NCI-H2107 treated with DMSO at 0.1 percent for 48 hours (cell line): ENCODE results near the gene RASGRF2.

Experiments used
- DNase-seq: peaks from one replicate; lab custom pipeline; 2025; ENCODE audit not compliant: unreplicated experiment; lab: John Stamatoyannopoulos, UW

The RASGRF2 gene

DNA sequence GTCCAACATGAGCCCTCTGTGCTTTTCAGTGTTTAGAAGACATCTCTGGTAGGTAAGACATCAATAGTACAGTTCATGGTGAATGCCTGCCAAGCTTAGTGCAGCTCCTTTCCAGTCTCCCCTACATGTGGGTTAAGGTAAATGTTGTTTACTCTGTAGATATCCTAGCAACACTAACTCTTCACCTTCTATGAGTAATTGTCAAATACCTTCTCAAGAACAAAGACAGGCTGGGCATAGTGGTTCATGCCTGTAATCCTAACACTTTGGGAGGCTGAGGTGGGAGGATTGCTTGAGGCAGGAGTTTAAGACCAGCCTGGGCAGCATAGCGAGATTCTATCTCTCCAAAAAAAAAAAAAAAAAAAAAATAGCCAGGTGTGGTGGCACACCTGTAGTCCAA lies 18.7 kb upstream of the RASGRF2 start:
- no peak for DNase-seq

DNA sequence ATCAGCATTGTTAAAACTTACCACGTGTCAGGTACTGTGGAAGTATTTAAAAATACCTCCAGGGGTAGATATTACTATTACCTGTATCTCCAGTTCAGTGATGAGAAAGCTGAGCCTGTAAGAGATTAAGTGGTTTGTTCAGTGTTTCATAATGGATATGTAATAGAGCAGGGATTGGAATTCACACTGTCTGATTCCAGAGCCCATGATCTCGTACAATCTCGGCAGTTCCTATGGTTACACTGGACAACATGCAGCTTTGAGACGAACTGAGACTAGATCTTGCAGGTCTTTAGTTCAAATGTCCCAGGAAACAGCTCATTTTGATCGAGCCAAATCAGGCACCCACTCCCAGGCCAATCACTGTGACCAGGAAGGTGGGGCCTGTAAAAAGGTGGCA lies 8.8 kb upstream of the RASGRF2 start:
- DNase-seq: no peak

DNA sequence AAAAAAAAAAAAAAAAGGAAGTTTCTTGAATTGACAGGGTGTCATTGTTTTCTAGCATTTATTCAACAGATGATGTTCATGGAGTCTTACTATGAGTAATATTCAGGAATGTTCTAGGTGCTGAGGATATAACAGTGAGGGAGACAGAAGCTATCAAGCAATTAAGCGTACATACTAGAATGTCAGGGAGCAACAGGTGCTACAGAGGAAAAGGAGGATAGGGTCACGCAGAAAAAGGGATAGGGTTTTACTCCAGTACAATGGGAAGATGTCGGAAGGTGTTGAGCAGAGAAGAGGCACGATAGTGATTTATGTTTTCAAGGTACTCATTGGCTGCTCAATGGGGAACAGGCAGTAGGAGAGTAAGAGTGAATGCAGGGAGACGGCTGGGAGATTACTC lies 6.6 kb upstream of the RASGRF2 start:
- DNase-seq: no peak

DNA sequence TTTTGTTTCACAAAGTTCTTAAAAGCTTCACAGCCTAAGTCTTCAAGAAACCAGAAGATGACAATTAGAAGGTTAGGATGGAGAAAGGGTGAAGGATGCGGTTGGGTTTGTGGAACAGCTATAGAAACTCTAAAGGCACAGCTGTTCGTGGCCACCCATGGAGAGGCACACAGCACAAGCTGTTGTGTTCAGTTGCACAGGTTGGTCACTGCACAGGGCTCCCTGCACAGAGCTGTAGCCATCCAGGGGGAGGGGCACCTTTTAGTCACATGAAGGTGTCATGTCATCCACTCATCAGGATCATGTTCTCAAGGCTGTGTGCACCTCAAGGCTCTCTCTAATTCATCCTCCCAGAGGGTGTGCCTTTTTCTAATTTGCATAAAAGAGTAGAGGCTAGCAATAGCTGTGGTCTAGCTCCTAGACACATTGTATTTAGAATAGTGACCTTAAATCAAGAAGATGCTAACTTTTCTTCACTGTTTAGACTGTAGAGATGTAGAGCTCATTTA lies 5.0 kb upstream of the RASGRF2 start:
- no peak for DNase-seq

DNA sequence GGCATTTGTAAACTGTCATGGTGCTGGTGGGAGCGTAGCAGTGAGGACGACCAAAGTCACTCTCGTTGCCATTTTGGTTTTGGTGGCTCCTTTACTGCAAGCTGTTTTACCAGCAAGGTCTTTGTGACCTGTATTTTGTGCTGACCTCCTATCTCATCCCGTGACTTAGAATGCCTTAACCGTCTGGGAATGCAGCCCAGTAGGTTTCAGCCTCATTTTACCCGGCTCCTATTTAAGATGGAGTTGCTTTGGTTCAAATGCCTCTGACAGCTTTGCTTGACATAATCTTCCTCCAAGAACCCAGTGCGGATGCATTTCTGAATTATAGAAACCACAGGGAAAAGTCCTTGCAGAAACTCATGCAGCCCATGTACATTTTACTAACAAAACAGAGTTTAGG lies 3.9 kb upstream of the RASGRF2 start:
- DNase-seq: no peak

DNA sequence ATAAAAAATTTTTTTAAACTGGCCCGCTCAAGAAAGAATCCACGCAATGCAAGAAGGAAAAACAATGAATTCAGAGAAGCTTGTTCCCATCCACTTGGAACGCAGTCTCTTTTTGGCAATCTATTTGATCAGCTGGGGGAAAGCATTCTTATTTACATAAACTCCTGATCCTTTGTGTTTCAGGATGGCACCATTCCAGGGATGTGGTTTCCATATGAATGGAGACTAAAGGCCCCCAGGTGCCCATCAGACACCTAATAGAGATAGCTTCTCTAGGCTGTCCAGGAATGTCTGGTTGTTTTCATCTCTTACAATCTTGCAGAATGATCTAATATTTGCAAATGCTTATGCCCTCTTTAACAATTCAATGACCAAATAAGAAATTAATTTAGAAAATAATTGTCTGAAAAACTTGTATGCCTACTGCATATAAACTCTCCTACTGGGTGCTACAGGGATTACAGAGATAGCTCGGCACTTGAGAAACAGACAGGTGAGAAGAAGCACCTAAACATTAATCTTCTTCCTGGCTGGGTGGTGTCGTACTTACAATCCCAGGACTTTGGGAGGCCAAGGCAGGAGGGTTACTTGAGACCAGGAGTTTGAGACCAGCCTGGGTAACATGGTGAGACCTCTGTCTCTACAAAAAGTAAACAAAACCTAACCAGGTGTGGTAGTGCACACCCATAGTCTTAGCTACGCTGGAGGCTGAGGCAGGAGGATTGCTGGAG lies 3.0 kb upstream of the RASGRF2 start:
- no peak for DNase-seq

DNA sequence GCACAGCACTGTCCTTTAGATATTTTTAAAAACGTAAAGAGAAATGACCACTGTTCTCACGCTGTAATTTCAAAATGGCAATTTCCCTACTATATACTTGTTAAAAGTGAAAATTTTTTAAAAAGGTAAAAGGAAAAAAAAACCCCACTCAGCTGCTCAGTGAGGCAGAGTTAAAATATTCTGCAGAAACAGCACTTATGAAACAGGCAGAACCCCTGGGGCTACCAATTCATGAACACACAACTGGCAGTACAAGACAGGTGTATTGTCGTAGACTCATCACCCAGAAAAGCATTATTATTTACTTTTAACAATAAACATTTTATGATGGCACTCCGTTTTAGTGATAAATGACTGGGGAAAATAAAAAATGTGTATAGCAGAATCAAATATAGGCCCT lies 1.5 kb upstream of the RASGRF2 start:
- no peak for DNase-seq

DNA sequence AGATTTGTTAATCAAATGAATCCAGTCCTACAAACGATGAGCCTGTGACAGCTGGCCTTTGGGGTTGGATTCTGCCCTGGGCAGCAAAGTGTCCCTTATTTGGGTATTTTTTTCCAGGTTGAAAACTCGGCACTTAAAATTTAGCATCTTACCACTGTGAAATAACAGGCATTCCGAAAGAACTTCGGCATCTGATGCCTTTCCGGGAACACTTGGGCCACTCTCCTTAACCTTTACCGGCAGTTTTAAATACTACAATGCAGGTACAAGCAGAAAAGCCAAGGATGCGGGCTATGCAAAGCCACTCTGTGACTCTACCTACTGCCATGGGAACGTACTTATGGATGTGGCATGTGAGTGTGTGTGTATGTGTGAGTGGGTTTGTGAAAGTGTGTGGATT lies 1.0 kb upstream of the RASGRF2 start:
- no peak for DNase-seq

DNA sequence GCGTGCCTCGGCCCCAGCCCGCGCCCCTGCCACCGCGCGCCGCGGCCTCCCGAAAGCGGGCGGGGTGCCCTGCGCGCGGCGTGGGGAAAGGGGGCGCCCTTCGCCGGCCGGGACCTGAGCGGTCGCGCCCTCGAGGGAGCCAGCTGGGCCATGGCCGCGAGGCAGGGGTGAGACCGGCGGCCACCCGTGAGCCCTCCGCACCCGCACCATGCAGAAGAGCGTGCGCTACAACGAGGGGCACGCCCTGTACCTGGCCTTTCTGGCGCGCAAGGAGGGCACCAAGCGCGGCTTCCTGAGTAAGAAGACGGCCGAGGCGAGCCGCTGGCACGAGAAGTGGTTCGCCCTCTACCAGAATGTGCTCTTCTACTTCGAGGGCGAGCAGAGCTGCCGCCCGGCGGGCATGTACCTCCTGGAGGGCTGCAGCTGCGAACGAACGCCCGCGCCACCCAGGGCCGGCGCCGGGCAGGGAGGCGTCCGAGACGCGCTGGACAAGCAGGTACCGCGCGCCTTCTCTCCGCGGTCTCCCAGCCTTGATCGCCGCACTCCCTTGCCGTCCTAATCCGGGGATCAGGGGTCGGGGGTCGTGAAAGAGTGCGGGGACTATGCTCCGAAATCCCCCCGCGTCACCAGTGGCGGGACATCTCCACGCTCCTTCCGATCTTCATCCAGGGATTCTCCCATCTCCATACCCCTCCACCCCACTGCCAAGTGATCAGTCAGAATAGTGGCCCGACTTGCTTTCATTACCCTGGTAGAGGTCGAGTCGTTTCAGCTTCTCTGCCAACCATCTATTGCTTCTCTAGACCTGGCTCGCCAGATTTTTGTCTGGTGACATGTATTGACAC lies 590 bp downstream of the RASGRF2 start:
- DNase-seq: no peak

DNA sequence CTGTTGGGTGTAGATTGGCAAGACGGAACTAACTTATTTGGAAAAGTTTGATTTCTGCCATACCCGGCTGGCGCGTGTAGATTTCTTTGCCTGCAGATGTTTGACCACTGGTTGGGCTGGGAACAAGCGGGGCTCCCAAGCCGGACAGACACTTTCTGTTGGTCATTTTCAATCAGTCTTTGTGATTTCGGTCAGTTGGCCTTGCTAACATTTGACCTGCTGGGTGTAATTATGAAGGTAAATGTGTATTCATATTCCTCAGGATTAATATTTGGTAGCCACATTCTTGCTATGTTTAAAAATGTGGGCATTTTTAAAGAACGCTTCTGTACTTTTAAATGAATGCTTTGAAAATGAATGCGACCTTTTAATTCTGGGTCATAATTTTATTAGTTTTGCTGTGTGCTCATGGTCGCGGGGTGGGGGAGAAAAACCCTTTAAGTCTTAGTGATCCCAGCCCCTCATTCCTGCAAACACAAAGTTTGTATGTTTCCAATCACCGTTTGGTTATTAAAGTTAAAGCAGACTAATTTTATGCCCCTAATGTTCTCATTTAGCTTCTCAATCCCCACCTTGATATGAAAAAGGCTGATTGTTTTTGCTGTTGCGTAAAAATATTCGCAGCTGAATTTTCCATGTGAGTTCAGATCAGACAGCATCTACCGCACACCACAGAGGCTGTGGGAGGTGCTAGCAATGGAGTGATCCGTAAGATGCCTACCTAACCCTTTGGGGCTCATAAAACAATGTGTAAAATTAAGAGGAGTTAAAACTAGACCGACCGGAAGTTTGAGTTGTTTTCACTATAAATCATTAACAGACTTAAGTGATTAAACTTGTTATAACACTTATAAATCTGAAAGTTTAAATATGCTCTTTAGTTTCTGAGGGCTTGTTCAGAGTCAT lies 1.5 kb downstream of the RASGRF2 start:
- no peak for DNase-seq

DNA sequence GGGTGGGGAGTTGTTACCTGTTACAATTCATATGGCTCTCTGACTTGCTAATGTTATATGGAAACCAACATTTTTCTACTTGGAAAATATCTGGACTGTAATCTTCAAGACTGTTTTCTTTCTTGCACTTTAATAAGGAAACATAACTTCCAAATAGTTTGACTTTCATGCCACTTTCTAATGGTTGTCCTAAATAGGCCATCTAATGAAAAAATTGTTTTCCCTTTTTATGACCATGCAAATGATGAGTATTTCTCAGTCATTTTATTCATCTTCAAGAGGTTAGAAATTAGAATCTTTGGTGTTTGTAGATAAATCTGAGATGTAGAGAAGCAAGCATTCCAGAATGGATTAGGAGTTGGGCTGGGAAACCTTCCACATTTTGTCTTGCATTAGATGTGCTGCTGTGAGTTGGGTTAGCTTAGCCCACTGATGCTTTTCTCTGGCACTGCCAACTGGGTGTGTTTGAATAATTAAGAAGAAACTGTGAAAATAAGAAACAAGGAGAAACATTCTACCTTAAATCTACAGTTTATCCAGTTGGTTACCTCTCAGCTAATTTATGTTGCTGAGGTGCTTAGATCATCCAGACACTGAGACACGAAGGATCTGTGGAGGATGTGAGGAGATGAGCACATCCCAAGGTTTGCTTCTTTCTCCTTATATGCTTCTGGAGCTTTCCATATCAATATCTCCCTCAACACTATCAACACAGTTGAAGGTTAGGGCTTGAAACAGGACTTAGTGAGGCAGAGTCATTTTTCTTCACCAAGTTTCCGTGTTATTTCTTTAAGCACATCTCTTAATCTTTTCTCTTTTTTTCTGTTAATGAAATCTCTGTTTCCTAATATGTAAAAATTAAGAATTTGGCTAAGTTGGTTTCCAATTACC lies 2.7 kb downstream of the RASGRF2 start:
- no peak for DNase-seq

DNA sequence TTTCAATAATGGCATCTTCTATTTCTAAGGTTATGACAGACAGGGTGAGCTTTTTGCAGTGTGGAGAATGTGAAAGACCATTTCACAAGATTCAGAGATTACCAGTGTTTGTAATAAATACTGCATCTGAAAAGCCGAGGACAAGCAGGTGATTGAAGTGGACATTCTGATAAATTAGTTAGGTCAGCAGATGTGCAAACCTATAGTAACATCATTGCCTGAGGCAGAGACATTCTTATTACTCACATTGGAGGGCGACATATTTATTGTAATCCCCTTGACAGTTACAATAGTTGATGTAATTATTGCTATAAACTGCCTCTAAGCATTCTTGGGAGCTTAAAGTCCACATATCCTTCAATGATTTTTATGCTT lies 3.3 kb downstream of the RASGRF2 start:
- DNase-seq: no peak

DNA sequence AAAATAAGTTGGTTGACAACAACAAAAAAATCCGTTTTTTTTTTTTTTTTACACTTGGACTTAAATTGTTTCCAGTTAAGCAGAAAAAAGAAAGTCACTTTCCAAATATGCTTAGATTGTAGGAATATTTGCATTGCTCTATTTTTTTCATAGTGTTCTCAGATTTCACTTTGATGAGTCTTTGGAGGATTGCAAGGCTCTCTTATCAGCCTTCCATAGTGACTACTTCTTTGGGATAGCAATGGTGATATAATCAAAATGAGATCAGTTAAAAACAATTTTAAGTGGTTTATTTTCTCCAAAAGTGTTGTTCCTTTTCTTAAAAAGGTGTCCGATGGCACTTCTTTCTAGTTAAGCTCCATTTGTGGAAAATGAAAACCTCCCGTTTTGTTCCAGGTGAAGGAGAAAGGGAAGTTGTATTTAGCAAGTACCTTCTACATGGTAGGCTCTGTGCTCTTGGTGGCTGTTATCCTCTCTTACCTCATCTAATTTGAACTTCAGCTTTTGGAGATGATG lies 3.9 kb downstream of the RASGRF2 start:
- DNase-seq: no peak

DNA sequence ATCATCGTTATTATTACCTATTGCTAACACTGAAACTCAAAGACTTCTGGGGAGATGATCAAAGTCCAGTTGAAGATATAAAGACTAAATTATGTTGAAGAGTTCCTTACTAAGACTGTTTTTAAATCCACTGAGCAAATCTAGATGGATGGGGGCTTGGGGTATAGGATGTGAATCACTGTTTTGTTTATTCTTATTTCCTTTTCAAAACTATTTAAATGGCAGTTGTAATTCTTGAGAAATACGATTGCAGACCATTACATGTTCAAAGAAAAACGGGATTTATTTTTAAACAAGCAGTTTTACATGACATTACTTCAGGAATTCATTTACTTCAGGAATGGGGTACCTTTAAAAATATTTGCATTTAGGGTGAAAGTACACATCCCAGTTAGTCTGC lies 4.3 kb downstream of the RASGRF2 start:
- DNase-seq: no peak

DNA sequence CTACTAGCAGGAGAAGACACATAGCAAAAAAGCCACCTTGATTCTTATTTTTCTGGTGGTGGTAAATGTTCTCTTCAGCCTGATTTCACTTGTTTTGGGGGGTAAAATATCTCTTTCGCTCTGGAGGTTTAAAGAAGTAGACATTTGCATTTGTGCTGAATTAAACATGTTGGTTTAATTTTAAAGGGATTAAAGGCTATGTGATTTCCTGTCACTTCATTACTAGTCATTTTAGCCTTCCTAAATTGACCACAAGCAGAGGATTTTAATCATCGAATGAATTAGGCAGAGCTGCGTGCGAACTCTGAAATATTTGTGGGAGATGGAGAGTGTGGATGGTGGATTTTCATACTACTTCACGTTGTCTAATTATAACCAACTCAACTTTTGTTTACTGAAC lies 4.8 kb downstream of the RASGRF2 start:
- DNase-seq: no peak

DNA sequence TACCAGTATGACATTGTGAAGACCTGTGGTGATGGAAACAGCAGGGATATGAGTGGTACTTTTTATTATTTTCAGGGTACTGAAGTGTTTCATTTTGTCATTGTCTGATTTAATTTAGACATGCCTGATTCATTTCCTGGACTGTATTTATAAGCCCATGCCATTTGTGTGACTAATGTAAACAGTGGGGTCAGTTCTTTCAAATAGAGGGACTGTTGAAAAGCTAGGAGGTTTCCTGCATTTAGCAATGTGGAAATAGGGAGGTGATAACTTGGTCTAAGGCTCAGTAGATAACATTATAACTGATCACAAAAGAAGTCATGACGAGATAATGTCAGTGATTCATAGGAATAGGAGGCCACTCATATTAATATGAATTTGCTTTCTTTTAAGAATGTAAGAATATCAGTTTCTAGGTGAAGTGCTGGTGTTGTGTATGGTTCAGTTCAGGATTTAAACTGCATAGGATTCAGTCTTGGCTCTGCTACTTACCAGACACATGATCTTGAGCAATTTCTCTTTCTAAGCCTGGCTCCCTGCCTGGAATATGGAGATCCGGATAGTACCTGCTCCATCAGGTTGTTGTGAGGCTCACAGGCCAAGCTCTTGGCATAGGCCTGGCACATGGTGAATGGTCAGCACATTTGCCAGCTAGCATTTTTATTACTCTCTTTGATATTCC lies 7.5 kb downstream of the RASGRF2 start:
- no peak for DNase-seq

DNA sequence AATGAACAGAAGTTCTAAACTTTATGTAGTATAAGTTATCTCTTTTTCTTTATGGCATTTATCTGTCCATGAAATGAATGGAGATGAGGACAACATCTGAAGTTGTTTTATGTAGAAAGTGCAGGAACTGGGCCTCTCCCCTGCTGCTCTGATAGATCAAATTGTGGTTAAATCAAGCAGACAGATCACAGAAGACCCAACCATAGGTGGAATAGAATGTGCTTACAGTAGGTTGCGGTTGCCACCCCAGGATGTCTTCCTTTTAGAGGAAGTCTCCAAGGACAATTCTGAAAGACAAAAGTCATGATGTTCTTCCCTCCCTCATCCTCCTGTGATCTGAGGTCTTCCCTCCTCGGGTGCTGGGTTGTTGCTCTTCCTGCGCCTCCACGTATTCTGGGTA lies 12.9 kb downstream of the RASGRF2 start:
- no peak for DNase-seq

DNA sequence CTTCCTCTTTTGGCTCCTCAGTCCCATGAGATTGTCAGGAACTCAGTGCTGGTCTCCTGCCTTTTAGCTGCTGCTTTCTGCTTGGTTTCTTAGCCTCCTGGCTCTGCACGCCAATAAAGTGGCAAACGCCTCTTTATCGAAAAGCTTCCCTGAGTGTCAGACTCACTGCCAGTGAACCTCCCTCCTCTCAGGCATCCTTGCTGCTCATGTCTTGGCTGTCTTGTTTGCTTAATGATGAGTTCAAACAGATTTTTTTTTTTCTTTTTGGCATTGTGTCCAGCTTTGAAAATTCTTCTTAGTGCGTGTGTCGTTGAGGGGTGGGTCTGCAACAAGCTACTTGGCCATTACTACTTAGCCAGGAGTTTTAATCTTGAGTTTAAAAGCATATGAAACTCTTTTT lies 14.9 kb downstream of the RASGRF2 start:
- no peak for DNase-seq

DNA sequence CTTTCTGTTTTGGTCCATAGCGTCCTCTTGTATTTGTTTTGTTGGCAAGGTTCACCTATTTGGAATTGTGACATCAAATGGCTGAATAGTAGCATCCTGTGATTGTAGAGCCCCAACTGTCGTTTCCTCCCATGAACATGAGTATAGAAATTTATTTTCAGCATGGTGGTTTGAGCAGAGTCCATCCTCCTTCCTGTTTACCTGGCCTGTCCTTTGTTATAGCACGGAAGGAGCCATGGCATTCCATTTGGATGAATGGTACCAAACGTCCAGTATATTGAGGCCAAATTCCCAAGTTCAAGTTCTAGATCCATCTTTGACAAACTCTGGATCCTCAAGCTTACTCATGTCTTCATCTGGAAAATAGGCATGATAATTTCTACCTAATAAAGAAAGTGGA lies 16.8 kb downstream of the RASGRF2 start:
- no peak for DNase-seq

DNA sequence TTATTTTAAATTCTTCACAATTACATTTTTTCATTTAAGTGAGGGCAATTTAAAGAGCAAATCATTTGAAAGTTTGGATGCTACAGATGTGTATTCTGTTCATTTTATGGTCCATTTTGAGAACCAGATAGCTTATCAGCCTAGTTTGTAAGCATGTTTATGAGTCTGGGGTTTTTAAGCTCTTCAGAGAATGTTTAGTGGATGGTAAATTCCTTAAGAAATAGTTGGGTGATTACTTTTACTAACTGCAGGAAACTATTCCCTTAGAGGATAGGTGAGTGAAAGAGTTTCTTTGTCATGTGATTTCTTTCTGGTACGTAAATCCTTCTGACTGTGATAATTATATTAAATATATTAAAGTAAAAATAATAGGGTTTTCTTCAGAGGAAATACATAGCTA lies 17.6 kb downstream of the RASGRF2 start:
- DNase-seq: no peak
